ENCODE measurements around the gene APRT. TPM values are rescaled to one million over a fixed set of nuclear protein-coding genes. Genes with fewer than 3 reads are reported as not detected.

Gene APRT
- total RNA-seq, 1 experiment from 2014 or later, result 311 TPM

DNA sequence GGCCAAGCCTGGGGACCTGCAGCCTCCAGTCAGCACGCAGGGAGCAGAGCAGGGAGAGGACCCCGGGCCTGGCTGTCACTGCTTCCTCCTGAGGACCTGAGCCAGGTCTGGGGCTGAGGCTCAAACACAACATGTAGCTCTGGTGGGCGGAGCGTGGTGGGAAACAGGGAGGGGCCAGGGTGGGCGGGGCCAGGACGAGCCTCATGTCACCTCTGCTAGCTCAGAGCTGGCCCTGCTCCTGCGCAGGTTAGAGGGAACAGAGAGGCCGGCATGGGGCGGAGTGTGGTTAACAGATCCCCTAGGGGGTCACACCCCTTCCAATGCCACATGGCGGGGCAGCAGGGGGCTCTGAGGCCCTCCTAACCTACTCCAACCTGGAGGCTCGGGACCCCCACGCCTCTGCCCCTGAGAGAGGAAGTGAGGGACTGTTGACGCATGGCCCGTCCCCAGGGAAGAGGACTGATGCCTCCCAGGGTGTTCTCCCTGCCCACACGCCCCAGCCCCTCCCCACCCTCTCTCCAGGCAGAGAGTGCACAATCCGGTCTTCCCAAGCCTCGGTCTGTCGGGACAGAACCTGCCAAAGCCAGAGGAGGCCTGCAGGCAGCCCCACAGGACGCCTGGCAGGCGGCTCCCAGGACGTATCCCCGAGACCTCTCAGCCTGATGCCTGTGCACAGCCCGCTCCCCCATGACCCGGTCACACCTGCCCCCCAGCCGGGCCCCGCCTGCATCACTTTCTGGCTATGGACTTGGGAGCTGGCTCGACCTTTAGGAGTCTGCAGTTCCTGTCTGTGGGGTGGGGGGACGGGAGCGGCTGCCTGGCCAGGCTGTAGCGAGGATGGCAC lies 41.9 kb downstream of the APRT start:
- no peak for DNase-seq (ENCODE audit: low read depth, low spot score)
- no peaks in the 10 kb centered on the region for H3K9me3 ChIP-seq (ENCODE audit: control insufficient read depth in 1 of 2, insufficient read depth in 1 of 2, low read depth in 1 of 2, low read length in 2 of 2)
- peak; percentile 53 for ATAC-seq
- peaks cover 24% of the 10 kb centered on the region; the same call in 1 of the 2 replicates for H4K20me1 ChIP-seq (ENCODE audit: insufficient read depth)
- H3K9me2 ChIP-seq (ENCODE audit: insufficient read depth), result no peaks in the 10 kb centered on the region
- TF ChIP-seq JUND (IDR thresholded peaks at IDR 0.05), result no peak
- no peak for TF ChIP-seq ZNF274 (IDR thresholded peaks at IDR 0.05; ENCODE audit: low read depth, low read length)
- no peak for TF ChIP-seq TCF7L2 (IDR thresholded peaks at IDR 0.05; ENCODE audit: borderline replicate concordance, extremely low read depth, insufficient read depth, insufficient read length)
- peak overlapping the region; percentile 72 for H3K4me2 ChIP-seq (ENCODE audit: low read length)
- H3K9ac ChIP-seq (ENCODE audit: low read length), result peak overlapping the region; percentile 50
- no TSS peak for BruUV-seq (replicated peaks)
- H3K4me3 ChIP-seq (replicated peaks in 1 of 2; ENCODE audit: low read depth in 1 of 2, low read length in 2 of 2), result peak overlapping the region in 1 of 2 experiments; percentile 37; a peak in 2 of 4 replicates
- peaks cover 0 to 6% of the 10 kb centered on the region in 2 experiments; a peak in 1 of 4 replicates for H3K36me3 ChIP-seq (ENCODE audit: control insufficient read depth in 1 of 2, insufficient read depth in 2 of 2, low read length in 2 of 2)
- no peak overlapping the region for H2AFZ ChIP-seq (ENCODE audit: low read depth, low read length, poor library complexity, severe bottlenecking)
- peak overlapping the region; percentile 92 for H3K27ac ChIP-seq (ENCODE audit: low read depth, low read length)
- H3K79me2 ChIP-seq (ENCODE audit: insufficient read depth, low read length), result peaks cover 99% of the 10 kb centered on the region
- no peaks in the 10 kb centered on the region for H3K27me3 ChIP-seq (ENCODE audit: insufficient read depth, low read length)
- peaks cover 66 to 99% of the 10 kb centered on the region in 2 experiments for H3K4me1 ChIP-seq (ENCODE audit: control insufficient read depth in 1 of 2, insufficient read depth in 2 of 2, low read length in 2 of 2)
- POLR2A ChIA-PET, result interaction anchor here (1.1 to 2.6 kb wide), 4 partner anchors 11 to 42 kb away, joined by 4 to 22 read pairs (median 6); partner anchors contain the start of gene APRT
- CTCF ChIA-PET, result interaction anchor here (1.0 to 1.4 kb wide), 6 partner anchors 15 to 32 kb away, joined by 3 to 11 read pairs (median 4); partner anchors contain the start of gene PIEZO1
- intact Hi-C loops (cut with micrococcal nuclease), result no loop called here
- RAD21 ChIA-PET (ENCODE audit: low non-redundant PET in 1 of 2, low total read pairs in 2 of 2, uncharacterized antibody in 2 of 2, unreplicated experiment in 2 of 2), result interaction anchor here (0.6 to 1.0 kb wide), 2 partner anchors 33 to 180 kb away, joined by 3 to 4 read pairs; no protein-coding TSS in a partner anchor

DNA sequence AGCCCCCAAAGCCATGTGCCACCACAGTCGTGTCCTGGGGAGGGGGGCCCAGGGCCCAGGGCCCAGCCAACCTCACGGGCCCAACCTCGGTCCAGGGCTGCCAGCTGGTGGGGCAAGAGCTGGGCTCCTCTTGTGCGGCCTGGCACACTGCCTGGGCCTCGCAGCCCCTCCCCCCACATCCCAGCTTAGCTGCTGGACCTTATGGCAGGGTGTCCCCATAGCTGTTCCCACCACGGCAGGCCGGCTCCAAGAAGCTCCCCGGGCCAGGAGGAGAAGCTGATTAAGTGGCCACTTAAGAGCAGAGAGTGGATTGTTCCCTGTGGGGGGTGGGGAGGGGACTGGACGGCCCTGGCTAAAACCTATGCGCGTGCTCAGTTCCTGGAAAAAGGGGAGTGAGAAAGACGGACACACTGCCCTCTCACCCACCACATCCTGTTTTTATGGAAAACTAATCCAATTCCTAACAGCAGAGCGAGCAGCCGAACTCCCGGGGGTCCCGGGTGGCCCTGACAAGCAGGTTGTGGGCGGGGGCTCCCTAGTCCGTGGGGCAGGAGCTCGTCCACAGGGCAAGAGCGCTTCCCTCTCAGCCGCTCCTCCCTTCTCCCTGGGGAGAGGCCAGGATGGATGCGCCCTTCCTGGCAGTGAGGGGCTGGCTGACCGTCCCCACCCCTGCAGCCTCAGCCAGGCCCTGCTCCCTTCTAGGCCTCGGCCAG lies 43.5 kb downstream of the APRT start:
- TF ChIP-seq TCF7L2 (IDR thresholded peaks at IDR 0.05; ENCODE audit: borderline replicate concordance, extremely low read depth, insufficient read depth, insufficient read length), result no peak
- TF ChIP-seq JUND (IDR thresholded peaks at IDR 0.05), result no peak
- no peak for TF ChIP-seq ZNF274 (IDR thresholded peaks at IDR 0.05; ENCODE audit: low read depth, low read length)
- no peak for TF ChIP-seq ELF1 (IDR thresholded peaks at IDR 0.05; ENCODE audit: borderline replicate concordance, low read depth)
- TF ChIP-seq EZH2 (IDR thresholded peaks at IDR 0.05), result no peak
- TF ChIP-seq EZH2phosphoT487 (IDR thresholded peaks at IDR 0.05; ENCODE audit: borderline replicate concordance), result no peak
- no peak for TF ChIP-seq CEBPB (IDR thresholded peaks at IDR 0.05; ENCODE audit: low read depth)
- no peak for TF ChIP-seq YY1 (IDR thresholded peaks at IDR 0.05; ENCODE audit: extremely low read depth, insufficient replicate concordance, low read depth, low read length)
- TF ChIP-seq SIN3A (IDR thresholded peaks at IDR 0.05; ENCODE audit: low read depth), result no peak
- TF ChIP-seq, protein P1, sequence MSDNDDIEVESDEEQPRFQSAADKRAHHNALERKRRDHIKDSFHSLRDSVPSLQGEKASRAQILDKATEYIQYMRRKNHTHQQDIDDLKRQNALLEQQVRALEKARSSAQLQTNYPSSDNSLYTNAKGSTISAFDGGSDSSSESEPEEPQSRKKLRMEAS (IDR thresholded peaks at IDR 0.05), result no peak
- TF ChIP-seq EGR1 (IDR thresholded peaks at IDR 0.05; ENCODE audit: low read depth), result no peak
- no peak for TF ChIP-seq RAD21 (IDR thresholded peaks at IDR 0.05; ENCODE audit: low read depth)
- no peak for TF ChIP-seq POLR2A (IDR thresholded peaks at IDR 0.05; ENCODE audit: borderline replicate concordance, extremely low read depth, insufficient read depth, insufficient read length)
- Histone ChIP-seq H3K36me3 (ENCODE audit: control insufficient read depth in 1 of 2, insufficient read depth in 2 of 2, low read length in 2 of 2) (peaks cover 0 to 17% of the 10 kb centered on the region in 2 experiments; a peak in 1 of 4 replicates), H3K4me3 (replicated peaks in 1 of 2; ENCODE audit: low read depth in 1 of 2, low read length in 2 of 2) (no peak overlapping the region), H3K79me2 (ENCODE audit: insufficient read depth, low read length) (peaks cover 99% of the 10 kb centered on the region), H3K9ac (ENCODE audit: low read length) (no peak overlapping the region), H3K4me2 (ENCODE audit: low read length) (no peak overlapping the region), H3K9me2 (ENCODE audit: insufficient read depth) (no peaks in the 10 kb centered on the region), H4K20me1 (ENCODE audit: insufficient read depth) (peaks cover 19% of the 10 kb centered on the region; the same call in 1 of the 2 replicates), H2AFZ (ENCODE audit: low read depth, low read length, poor library complexity, severe bottlenecking) (no peak overlapping the region), H3K9me3 (ENCODE audit: control insufficient read depth in 1 of 2, insufficient read depth in 1 of 2, low read depth in 1 of 2, low read length in 2 of 2) (no peaks in the 10 kb centered on the region), H3K27me3 (ENCODE audit: insufficient read depth, low read length) (no peaks in the 10 kb centered on the region), H3K27ac (ENCODE audit: low read depth, low read length) (peak overlapping the region; percentile 92), H3K4me1 (ENCODE audit: control insufficient read depth in 1 of 2, insufficient read depth in 2 of 2, low read length in 2 of 2) (peaks cover 56 to 98% of the 10 kb centered on the region in 2 experiments)
- RAD21 ChIA-PET (ENCODE audit: low non-redundant PET in 1 of 2, low total read pairs in 2 of 2, uncharacterized antibody in 2 of 2, unreplicated experiment in 2 of 2), result no interaction called here
- no TSS peak for BruUV-seq (replicated peaks)
- no peak for DNase-seq (ENCODE audit: low read depth, low spot score)
- no peak for ATAC-seq
- POLR2A ChIA-PET, result no interaction called here
- CTCF ChIA-PET, result interaction anchor here (1.0 kb wide), 1 partner anchor 31 kb away, joined by 4 read pairs; no protein-coding TSS in a partner anchor
- intact Hi-C loops (cut with micrococcal nuclease), result no loop called here
